Measurements from ENCODE around the gene PLEKHM1.
A peak's percentile ranks its signal among the peaks of the same experiment; 100 is the strongest.

Gene PLEKHM1

GRCh38 chr17:45438931-45439610, 51.5 kb downstream of the PLEKHM1 start:
- H3K27me3 ChIP-seq (ENCODE audit: control insufficient read depth, insufficient read depth, low read length), result 0 out of 2 replicates have a peak, but pooled peaks cover 3% of the 10 kb centered on the region
- no peak overlapping the region for H3K9ac ChIP-seq (ENCODE audit: low read length)
- H3K36me3 ChIP-seq (ENCODE audit: control insufficient read depth, insufficient read depth, low read length), result no peaks in the 10 kb centered on the region
- no peaks in the 10 kb centered on the region for H3K9me3 ChIP-seq (ENCODE audit: control insufficient read depth, insufficient read depth, low read depth, low read length)
- no peak overlapping the region for H3K4me3 ChIP-seq (ENCODE audit: low read depth, low read length)
- H3K4me1 ChIP-seq (ENCODE audit: control insufficient read depth, insufficient read depth, low read length), result peaks cover 35% of the 10 kb centered on the region
- H3K27ac ChIP-seq (ENCODE audit: low read depth, low read length), result no peak overlapping the region

GRCh38 chr17:45437465-45438283, 52.8 kb downstream of the PLEKHM1 start:
- H3K36me3 ChIP-seq (ENCODE audit: control insufficient read depth, insufficient read depth, low read length), result no peaks in the 10 kb centered on the region
- no peak overlapping the region for H3K27ac ChIP-seq (ENCODE audit: low read depth, low read length)
- peaks cover 14% of the 10 kb centered on the region for H3K27me3 ChIP-seq (ENCODE audit: control insufficient read depth, insufficient read depth, low read length)
- H3K4me3 ChIP-seq (ENCODE audit: low read depth, low read length), result no peak overlapping the region
- H3K4me1 ChIP-seq (ENCODE audit: control insufficient read depth, insufficient read depth, low read length), result peaks cover 41% of the 10 kb centered on the region
- no peaks in the 10 kb centered on the region for H3K9me3 ChIP-seq (ENCODE audit: control insufficient read depth, insufficient read depth, low read depth, low read length)
- H3K9ac ChIP-seq (ENCODE audit: low read length), result no peak overlapping the region

GRCh38 chr17:45436625-45437464, 53.7 kb downstream of the PLEKHM1 start:
- peaks cover 21% of the 10 kb centered on the region for H3K27me3 ChIP-seq (ENCODE audit: control insufficient read depth, insufficient read depth, low read length)
- H3K27ac ChIP-seq (ENCODE audit: low read depth, low read length), result no peak overlapping the region
- no peak overlapping the region for H3K9ac ChIP-seq (ENCODE audit: low read length)
- H3K4me3 ChIP-seq (ENCODE audit: low read depth, low read length), result no peak overlapping the region
- H3K4me1 ChIP-seq (ENCODE audit: control insufficient read depth, insufficient read depth, low read length), result peaks cover 41% of the 10 kb centered on the region
- H3K36me3 ChIP-seq (ENCODE audit: control insufficient read depth, insufficient read depth, low read length), result no peaks in the 10 kb centered on the region
- H3K9me3 ChIP-seq (ENCODE audit: control insufficient read depth, insufficient read depth, low read depth, low read length), result no peaks in the 10 kb centered on the region

- no peaks in the 10 kb centered on the region for H3K9me3 ChIP-seq (ENCODE audit: control insufficient read depth, insufficient read depth, low read depth, low read length)
- H3K9ac ChIP-seq (ENCODE audit: low read length), result no peak overlapping the region
- no peak overlapping the region for H3K27ac ChIP-seq (ENCODE audit: low read depth, low read length)
- H3K4me3 ChIP-seq (ENCODE audit: low read depth, low read length), result no peak overlapping the region
- no peaks in the 10 kb centered on the region for H3K36me3 ChIP-seq (ENCODE audit: control insufficient read depth, insufficient read depth, low read length)
- H3K4me1 ChIP-seq (ENCODE audit: control insufficient read depth, insufficient read depth, low read length), result peaks cover 41% of the 10 kb centered on the region
- peaks cover 27% of the 10 kb centered on the region for H3K27me3 ChIP-seq (ENCODE audit: control insufficient read depth, insufficient read depth, low read length)
These were observed 54.4 kb downstream of the PLEKHM1 start for GRCh38 chr17:45436161-45436560.

- peaks cover 41% of the 10 kb centered on the region for H3K4me1 ChIP-seq (ENCODE audit: control insufficient read depth, insufficient read depth, low read length)
- no peak overlapping the region for H3K27ac ChIP-seq (ENCODE audit: low read depth, low read length)
- no peak overlapping the region for H3K9ac ChIP-seq (ENCODE audit: low read length)
- no peak overlapping the region for H3K4me3 ChIP-seq (ENCODE audit: low read depth, low read length)
- H3K9me3 ChIP-seq (ENCODE audit: control insufficient read depth, insufficient read depth, low read depth, low read length), result no peaks in the 10 kb centered on the region
- H3K36me3 ChIP-seq (ENCODE audit: control insufficient read depth, insufficient read depth, low read length), result no peaks in the 10 kb centered on the region
- peaks cover 34% of the 10 kb centered on the region for H3K27me3 ChIP-seq (ENCODE audit: control insufficient read depth, insufficient read depth, low read length)
These were observed 55.0 kb downstream of the PLEKHM1 start for GRCh38 chr17:45435481-45435880.

- no peak overlapping the region for H3K9ac ChIP-seq (ENCODE audit: low read length)
- H3K27ac ChIP-seq (ENCODE audit: low read depth, low read length), result no peak overlapping the region
- no peaks in the 10 kb centered on the region for H3K9me3 ChIP-seq (ENCODE audit: control insufficient read depth, insufficient read depth, low read depth, low read length)
- H3K4me3 ChIP-seq (ENCODE audit: low read depth, low read length), result peak overlapping the region; percentile 86; the same call in 1 of the 2 replicates
- peaks cover 57% of the 10 kb centered on the region for H3K27me3 ChIP-seq (ENCODE audit: control insufficient read depth, insufficient read depth, low read length)
- H3K4me1 ChIP-seq (ENCODE audit: control insufficient read depth, insufficient read depth, low read length), result peaks cover 40% of the 10 kb centered on the region
- H3K36me3 ChIP-seq (ENCODE audit: control insufficient read depth, insufficient read depth, low read length), result no peaks in the 10 kb centered on the region
These were observed 57.4 kb downstream of the PLEKHM1 start for GRCh38 chr17:45433159-45433535.

- Histone ChIP-seq H3K27me3 (ENCODE audit: control insufficient read depth, insufficient read depth, low read length) (peaks cover 59% of the 10 kb centered on the region), H3K36me3 (ENCODE audit: control insufficient read depth, insufficient read depth, low read length) (no peaks in the 10 kb centered on the region), H3K27ac (ENCODE audit: low read depth, low read length) (no peak within 1 kb of the TSS), H3K4me1 (ENCODE audit: control insufficient read depth, insufficient read depth, low read length) (peaks cover 37% of the 10 kb centered on the region), H3K9me3 (ENCODE audit: control insufficient read depth, insufficient read depth, low read depth, low read length) (no peaks in the 10 kb centered on the region), H3K9ac (ENCODE audit: low read length) (peak within 1 kb of the TSS; percentile 23), H3K4me3 (ENCODE audit: low read depth, low read length) (peak within 1 kb of the TSS; percentile 86)
These were observed 57.9 kb downstream of the PLEKHM1 start, which contains the start of gene ARHGAP27 for GRCh38 chr17:45432405-45433158. TSS of gene ARHGAP27 (minus strand) at chr17:45432870. CDS start at chr17:45430279, 2,591 bp downstream.

- Histone ChIP-seq H3K27ac (ENCODE audit: low read depth, low read length) (no peak overlapping the region), H3K9ac (ENCODE audit: low read length) (peak overlapping the region; percentile 23), H3K4me3 (ENCODE audit: low read depth, low read length) (peak overlapping the region; percentile 86), H3K27me3 (ENCODE audit: control insufficient read depth, insufficient read depth, low read length) (peaks cover 67% of the 10 kb centered on the region), H3K4me1 (ENCODE audit: control insufficient read depth, insufficient read depth, low read length) (peaks cover 29% of the 10 kb centered on the region), H3K9me3 (ENCODE audit: control insufficient read depth, insufficient read depth, low read depth, low read length) (no peaks in the 10 kb centered on the region), H3K36me3 (ENCODE audit: control insufficient read depth, insufficient read depth, low read length) (no peaks in the 10 kb centered on the region)
These were observed 58.8 kb downstream of the PLEKHM1 start for GRCh38 chr17:45431531-45432404.

GRCh38 chr17:45430738-45431530, 59.6 kb downstream of the PLEKHM1 start:
- Histone ChIP-seq H3K4me1 (ENCODE audit: control insufficient read depth, insufficient read depth, low read length) (peaks cover 22% of the 10 kb centered on the region), H3K27ac (ENCODE audit: low read depth, low read length) (no peak overlapping the region), H3K4me3 (ENCODE audit: low read depth, low read length) (peak overlapping the region; percentile 86), H3K27me3 (ENCODE audit: control insufficient read depth, insufficient read depth, low read length) (peaks cover 70% of the 10 kb centered on the region), H3K9ac (ENCODE audit: low read length) (no peak overlapping the region), H3K9me3 (ENCODE audit: control insufficient read depth, insufficient read depth, low read depth, low read length) (no peaks in the 10 kb centered on the region), H3K36me3 (ENCODE audit: control insufficient read depth, insufficient read depth, low read length) (no peaks in the 10 kb centered on the region)

Measured in HUES6 (cell line).